Activated naive CD4-positive, alpha-beta T cell treated with anti-CD3 and anti-CD28 coated beads, Interleukin-2, amount 50 U/mL, for 72 hours (primary cell): Measurements from ENCODE around the gene PDGFRB. TPM values are rescaled to one million over a fixed set of nuclear protein-coding genes. Genes with fewer than 3 reads are reported as not detected.
"Not testable (repeated sequence)": the region's sequence is repeated elsewhere in the genome, so short reads cannot be mapped to it uniquely, and the experiment has no call there.

Experiments
- ATAC-seq, 2 donors: fragments of 150-1000 bp; cut with Tn5 transposase; 2 replicates each; pipeline ENCODE4 v1.10.0; 2021; ENCODE audit warnings: mild to moderate bottlenecking in 2 of 2, moderate library complexity in 2 of 2
- DNase-seq, 2 donors: peaks; one replicate each; pipeline ENCODE4 v3.0.0; 2021 to 2022; ENCODE audit warnings: low spot score in 2 of 2
- H3K27ac Mint-ChIP-seq, 2 donors: one replicate each; pipeline ENCODE4 v1.8.0; 2022; ENCODE audit warnings: mild to moderate bottlenecking in 2 of 2, mixed read lengths in 2 of 2
- H3K36me3 Mint-ChIP-seq, 2 donors: one replicate each; pipeline ENCODE4 v1.8.0; 2022; ENCODE audit warnings: mixed read lengths in 2 of 2
- H3K9me3 Mint-ChIP-seq, 2 donors: one replicate each; pipeline ENCODE4 v1.8.0; 2022; ENCODE audit warnings: mixed read lengths in 2 of 2
- total RNA-seq, 2 donors: library from RNA; stranded (reverse); gene quantifications; one replicate each; pipeline ENCODE4 v1.2.3, GENCODE V29; 2022

Gene PDGFRB
- total RNA-seq, 2 donors from 2014 or later = 0.64 to 0.89 TPM

DNA sequence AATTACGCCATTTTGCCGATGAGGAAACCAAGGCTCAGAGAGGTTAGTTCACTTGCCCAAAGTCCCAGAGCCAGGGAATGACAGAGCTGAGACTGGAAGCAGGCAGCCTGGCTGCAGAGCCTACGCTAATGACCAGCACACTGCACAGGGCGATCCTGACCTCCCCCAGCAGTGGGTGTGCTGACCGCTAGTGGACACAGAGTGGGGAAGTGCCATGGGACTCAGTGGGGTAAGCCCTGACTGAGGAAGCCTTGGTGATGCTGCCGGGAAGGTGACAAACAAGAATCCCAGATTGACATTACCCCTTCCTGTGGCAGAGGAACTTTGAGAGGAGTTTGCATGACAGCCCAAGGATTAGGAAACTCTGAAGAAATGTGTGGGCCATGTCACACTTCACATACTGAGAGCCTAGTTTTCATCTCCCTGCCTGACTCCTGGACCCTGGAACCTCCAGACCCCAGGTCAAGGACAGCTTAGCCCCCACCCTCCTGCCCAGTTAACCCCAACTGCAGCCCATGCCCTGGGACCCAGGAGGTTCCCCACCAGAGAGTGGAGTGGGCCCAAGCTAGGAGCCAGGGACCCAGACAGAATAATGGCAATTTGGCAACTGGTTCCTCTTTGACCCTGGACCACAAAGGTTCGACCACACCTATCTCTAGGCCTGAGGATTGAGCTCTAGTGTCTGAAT is 49.6 kb downstream of the PDGFRB start:
- H3K27ac Mint-ChIP-seq = no peak overlapping the region
- no peak for DNase-seq
- no peaks in the 10 kb centered on the region for H3K36me3 Mint-ChIP-seq
- ATAC-seq = no peak
- H3K9me3 Mint-ChIP-seq = no peaks in the 10 kb centered on the region

DNA sequence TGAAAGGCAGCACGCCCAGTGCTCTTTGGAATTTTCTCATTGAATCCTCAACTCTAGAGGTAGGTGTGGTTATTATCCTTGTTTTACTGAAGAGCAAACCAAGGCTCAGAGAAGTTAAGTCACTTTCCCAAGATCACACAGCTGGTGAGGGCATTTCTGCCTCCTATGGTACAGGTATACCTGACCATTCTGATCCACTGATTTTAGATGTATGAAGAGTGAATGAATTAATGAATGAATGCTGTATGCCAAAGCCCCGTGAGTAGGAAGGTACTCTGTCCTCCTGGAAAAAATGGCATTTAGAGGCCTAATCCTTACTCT is 51.1 kb downstream of the PDGFRB start:
- ATAC-seq = no peak
- Mint-ChIP-seq H3K36me3 (no peaks in the 10 kb centered on the region), H3K27ac (no peak overlapping the region), H3K9me3 (no peaks in the 10 kb centered on the region)
- no peak for DNase-seq

DNA sequence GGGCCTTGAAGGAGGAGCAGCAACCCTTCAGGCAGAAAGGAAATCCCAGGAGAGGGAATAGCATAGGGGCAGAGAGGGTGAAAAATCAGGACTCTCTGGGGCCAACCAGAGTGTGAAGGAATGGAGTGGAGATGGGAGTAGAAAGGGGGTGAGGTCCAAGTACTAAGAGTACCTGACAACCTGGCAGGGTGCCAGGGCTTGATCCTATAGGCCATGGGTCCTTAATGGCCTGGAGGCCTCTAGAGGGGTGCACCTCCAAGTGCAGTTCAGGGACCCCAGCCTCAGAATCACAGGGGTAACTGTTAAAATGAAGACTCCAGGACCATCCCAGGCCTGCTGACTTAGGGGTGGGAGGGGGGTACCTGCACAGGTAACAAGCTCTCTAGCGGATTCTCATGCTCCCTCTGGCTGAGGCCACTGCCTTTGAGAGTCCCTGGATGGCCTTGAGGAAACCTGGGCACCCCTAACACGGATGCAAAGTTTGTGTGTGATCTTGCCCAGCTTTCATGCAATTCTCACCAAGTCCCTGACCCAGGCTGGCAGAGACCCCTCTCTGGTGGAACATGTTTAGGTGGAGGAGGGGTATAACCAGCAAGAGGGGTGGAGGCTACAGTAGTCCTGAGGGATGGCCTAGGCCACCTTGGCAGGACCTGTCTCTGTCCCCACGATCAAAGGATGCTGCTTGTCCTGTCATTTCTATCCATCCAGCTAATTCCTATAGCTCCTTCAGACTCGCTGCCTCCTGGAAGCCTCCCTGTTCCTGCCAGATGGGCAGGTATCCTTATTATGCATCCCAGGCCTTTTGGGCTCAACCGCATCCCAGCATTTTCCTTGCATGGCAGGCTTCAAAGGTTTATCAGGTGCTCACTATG is 51.7 kb downstream of the PDGFRB start:
- Mint-ChIP-seq H3K27ac (peak overlapping the region in 1 of 2 donors; percentile 7), H3K9me3 (no peaks in the 10 kb centered on the region), H3K36me3 (no peaks in the 10 kb centered on the region)
- ATAC-seq (no peak), DNase-seq (no peak)

DNA sequence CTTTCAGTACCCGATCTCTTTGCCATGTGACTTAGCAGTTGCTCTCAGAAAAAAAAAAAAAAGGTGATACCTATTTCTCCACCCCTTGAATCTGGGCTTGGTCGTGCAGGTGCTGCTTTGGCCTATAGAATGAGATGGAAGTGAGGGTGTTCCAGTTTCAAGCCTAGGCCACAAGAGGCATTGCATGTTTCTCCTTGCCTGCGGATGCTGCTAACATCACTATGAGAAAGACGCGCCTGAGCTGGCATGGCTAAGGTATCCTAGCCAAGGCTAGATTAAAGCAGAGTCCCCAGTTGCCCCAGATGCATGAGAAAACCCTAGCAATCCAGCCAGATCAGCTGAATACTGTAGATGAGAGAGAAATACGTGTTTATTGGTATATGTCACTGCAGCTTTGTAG is 54.6 kb downstream of the PDGFRB start:
- DNase-seq (no peak), ATAC-seq (no peak)
- no peak overlapping the region for H3K27ac Mint-ChIP-seq
- no peaks in the 10 kb centered on the region for H3K36me3 Mint-ChIP-seq
- no peaks in the 10 kb centered on the region for H3K9me3 Mint-ChIP-seq

DNA sequence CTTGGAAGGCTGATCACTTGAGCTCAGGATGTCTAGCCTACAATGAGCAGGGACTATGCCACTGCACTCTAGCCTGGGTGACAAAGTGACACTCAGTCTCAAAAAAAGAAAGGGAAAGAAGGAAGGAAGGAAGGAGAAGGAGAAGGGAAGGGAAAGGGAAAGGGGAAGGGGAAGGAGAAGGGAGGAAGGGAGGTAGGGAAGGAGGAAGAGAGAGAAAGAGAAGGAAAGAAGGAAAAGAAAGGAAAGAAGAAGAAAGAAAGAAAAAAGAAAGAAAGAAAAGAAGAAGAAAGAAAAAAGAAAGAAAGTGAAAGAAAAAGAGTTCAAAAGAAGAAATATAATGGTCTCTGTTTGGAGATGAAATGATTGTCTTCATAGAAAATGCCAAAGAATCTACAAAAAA is 58.5 kb downstream of the PDGFRB start:
- no peak overlapping the region for H3K27ac Mint-ChIP-seq
- peaks cover 0 to 8% of the 10 kb centered on the region in 2 donors for H3K9me3 Mint-ChIP-seq
- no peak for ATAC-seq
- H3K36me3 Mint-ChIP-seq = no peaks in the 10 kb centered on the region
- DNase-seq = no peak

DNA sequence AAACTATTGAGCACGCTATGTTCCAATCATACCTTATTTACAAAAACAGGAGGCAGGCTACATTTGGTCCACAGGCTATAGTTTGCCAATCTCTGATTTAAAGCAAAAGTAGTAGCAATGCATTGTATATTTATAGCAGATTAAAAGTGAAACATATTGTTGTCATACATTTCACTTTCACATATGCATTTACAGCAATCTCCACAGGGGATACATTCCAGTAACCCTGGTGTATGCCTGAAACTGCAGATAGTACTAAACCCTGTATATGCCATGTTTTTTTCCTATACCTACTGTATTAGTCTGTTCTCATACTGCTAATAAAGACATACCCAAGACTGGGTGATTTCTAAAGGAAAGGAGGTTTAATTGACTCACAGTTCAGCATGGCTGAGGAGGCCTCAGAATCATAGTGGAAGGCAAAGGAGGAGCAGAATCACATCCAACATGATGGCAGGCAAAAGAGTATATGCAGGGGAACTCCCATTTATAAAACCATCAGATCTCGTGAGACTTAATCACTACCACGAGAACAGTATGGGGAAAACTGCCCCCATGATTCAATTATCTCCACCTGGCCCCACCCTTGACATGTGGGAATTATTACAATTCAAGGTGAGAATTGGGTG is 63.4 kb downstream of the PDGFRB start:
- peaks cover 0 to 8% of the 10 kb centered on the region in 2 donors for H3K9me3 Mint-ChIP-seq
- DNase-seq (no peak), ATAC-seq (peak; percentile 33 to 95)
- H3K27ac Mint-ChIP-seq = peak overlapping the region in 1 of 2 donors; percentile 77
- no peaks in the 10 kb centered on the region for H3K36me3 Mint-ChIP-seq

DNA sequence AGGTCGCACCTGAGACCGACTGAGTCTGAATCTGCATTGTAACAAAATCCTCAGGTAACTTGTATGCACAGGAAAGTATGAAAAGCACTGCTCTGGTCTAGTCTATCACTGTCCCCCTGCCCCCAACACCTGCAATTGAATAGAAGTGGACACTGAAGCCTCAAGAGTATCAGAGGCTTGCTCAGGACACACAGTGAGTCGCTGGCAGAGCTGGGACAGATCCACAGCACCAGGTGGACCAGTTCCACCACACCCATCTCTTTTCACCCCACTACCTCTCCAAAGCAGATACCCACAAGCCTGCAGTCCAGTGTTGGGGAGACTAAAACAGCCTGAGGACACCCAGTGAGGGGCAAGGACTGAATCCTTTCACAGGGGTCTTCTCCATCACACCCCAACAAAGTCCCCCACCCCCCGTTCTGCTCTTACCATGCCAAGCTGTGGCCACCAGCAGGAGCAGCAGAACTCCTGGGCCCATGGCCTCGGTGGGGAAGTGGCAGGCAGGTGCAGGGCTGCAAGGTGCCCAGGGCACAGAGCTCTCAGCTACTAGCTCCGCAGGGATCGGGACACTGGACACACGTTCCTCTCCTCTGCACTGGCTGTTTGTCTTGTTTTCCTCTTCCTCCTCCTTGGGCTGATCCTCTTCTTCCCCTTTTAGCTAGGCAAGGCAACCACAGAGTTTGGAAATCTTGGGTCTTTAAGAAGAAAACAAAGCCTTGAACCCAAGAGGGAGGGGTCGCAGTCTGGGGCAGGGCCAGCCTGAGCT is 69.5 kb downstream of the PDGFRB start, which contains the start of gene CSF1R:
TSS of gene CSF1R (minus strand) at position 605 of the 766 bp plus-strand sequence. CDS start at position 478, 127 bp downstream.
- DNase-seq (no peak), ATAC-seq (no peak)

DNA sequence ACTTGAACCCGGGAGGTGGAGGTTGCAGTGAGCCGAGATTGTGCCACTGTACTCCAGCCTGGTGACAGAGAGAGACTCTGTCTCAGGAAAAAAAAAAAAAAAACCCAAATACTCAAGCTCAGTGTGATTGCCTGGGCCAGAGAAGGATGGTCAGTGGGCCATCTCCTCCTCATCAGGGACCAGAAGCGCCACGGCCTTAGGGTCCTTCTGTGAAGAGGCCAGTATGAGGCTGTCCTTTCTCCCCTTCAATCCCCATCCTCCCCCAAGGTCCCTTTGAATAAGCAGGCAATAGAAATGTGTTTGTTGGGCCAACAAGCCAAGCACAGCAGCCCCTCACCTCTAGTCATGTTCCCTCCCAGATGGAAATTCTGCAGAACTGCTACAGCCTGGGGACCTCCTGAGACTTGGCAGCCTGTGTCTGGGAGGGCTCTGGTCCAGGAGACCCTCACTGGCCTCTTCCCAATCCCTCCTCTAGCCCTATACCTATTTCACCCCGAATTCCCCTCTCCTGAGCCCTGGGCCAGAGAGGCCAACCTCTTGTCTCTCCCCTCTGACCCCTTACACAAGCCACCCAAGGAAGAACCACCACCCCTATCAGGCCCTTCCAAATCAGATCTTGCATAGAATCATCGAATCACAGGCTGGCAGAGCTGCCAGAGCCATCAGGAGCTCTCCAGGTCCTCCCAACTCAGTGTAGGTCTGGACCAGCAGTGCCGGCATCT is 70.3 kb downstream of the PDGFRB start:
- Mint-ChIP-seq H3K36me3 (no peaks in the 10 kb centered on the region), H3K27ac (no peak overlapping the region)
- ATAC-seq = no peak

More for the DNA sequence above, 69.5 kb downstream of the PDGFRB start, which contains the start of gene CSF1R:
- Mint-ChIP-seq H3K9me3 (no peaks in the 10 kb centered on the region), H3K27ac (no peak within 1 kb of the TSS), H3K36me3 (no peaks in the 10 kb centered on the region)

DNA sequence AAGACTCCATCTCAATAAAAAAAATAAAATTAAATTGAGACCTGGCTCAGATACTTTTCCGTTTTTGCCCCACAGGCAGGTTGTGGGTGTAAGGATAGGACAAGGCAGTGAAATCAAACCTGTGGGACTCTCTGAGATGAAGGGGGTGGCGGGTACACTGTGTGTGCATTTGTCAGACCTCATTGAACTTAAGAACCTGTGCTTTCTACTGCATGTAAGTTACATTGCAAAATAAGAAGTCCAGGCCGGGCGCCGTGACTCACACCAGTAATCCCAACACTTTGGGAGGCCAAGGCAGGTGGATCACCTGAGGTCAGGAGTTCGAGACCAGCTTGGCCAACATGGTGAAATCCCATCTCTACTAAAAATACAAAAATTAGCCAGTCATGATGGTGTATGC is 70.9 kb downstream of the PDGFRB start:
- not testable (repeated sequence) for H3K36me3 Mint-ChIP-seq, DNase-seq, ATAC-seq, H3K9me3 Mint-ChIP-seq, H3K27ac Mint-ChIP-seq

More for the DNA sequence above, 70.3 kb downstream of the PDGFRB start:
- no peaks in the 10 kb centered on the region for H3K9me3 Mint-ChIP-seq
- no peak for DNase-seq

DNA sequence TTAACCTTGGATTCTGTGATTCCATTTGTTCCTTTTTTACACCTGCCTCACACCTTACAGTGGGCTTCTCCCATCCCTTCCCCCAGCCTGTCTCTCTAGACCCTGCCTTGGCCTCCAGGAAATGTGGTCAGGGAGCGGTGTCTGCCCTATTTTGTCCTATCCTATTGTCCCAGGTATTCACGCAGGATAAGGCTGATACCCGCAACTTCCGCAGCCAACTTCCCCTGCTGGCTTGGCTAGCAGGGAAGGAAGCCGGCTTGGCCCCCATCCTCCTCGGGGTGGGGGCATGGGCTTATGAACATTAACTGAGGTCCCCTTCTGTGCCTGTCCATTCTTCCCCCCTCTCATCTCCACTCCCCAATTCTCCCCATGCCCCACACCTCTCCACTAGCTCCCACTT is 72.8 kb downstream of the PDGFRB start:
- DNase-seq = no peak
- Mint-ChIP-seq H3K9me3 (no peaks in the 10 kb centered on the region), H3K27ac (no peak overlapping the region), H3K36me3 (no peaks in the 10 kb centered on the region)
- no peak for ATAC-seq

DNA sequence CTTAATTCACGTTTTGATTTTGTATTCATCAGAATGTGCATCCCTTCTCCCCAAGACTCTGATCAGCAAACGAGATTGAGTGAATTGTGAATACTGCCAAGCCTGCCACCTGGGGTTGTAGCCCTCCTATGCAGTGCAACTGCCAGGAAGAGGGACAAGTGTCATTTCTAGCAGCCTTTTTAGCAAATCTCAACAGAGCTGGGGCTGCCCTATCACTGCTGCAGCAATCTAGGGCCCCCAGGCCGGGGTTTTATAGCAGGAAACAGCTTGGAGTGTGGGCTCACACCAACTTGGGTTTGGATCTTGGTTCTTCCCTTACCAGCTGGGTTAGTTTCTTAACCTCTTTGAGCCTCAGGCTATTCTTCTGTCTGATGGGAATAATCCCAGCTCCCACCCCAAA is 73.3 kb downstream of the PDGFRB start:
- ATAC-seq (no peak), DNase-seq (no peak)
- Mint-ChIP-seq H3K9me3 (no peaks in the 10 kb centered on the region), H3K27ac (no peak overlapping the region), H3K36me3 (no peaks in the 10 kb centered on the region)

DNA sequence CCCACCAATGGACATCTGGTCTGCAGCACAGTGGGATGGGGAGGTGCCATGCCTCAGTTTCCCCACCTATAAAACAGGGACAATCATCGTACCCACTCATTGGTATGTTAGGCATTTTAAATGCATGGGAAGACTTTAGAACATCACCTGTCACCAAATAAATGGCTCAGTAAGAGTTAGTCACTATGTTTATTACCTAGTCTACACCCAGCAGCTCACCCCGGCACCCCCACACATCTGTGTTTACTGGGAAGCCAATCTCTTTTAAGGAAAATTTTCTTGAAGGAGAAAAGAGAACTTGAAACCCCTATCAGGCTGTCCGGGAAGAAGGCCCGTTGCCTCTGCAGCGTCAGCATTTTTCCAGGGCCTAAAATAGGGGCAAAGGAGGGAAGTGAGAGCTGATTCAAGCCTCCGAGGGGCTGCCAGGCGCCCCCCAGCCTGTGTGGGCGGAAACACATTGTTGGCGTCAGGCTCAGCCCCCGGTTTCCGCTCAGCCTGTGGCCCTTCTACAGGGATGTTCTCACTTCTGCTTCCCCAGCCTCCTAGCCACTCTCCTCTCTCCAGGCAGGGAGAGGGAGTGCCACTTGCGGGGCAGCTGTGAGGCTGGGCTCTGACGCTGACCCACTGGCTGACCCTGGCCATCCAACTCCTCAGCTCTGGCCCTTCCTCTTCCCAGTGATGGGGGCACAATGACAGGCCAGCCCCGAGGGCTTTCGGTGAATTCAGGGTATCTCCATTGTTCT is 73.9 kb downstream of the PDGFRB start:
- DNase-seq = no peak
- no peak overlapping the region for H3K27ac Mint-ChIP-seq
- no peak for ATAC-seq
- no peaks in the 10 kb centered on the region for H3K36me3 Mint-ChIP-seq
- no peaks in the 10 kb centered on the region for H3K9me3 Mint-ChIP-seq

DNA sequence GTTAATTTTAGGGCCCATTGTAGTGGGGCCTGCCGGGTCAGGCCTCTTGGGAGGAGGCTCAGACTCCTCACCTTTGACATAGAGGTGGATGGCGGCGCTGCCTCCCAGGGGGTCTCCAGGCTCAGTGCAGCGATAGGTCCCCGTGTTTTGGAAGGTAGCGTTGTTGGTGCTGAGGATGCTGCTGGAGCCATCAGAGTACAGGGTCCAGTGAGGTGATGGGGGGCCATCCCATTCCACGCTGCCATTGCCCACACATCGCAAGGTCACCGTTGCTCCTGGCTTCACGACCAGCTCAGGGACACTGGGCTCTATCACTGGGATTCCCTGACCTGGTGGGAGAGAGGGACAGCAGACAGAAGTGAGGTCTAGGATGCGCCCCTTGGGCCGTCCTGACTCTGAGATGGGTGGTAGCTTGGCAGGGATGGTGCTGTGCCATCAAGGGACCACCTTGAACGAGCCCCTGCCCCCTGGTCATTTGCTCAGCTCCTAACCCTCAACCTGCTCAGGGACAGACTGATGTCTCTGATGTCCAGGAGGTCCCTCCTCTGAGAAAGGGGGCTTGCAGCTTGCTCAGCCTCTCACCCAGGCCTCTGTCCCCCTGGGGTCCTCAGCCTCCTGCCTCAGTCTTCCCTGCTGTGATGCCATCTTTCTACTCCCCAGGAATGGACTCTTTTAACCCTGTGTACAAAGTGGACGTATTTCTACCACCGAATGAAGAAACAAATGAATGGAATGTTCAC is 74.8 kb downstream of the PDGFRB start:
- no peak for DNase-seq
- Mint-ChIP-seq H3K27ac (no peak overlapping the region), H3K9me3 (no peaks in the 10 kb centered on the region), H3K36me3 (no peaks in the 10 kb centered on the region)
- no peak for ATAC-seq

DNA sequence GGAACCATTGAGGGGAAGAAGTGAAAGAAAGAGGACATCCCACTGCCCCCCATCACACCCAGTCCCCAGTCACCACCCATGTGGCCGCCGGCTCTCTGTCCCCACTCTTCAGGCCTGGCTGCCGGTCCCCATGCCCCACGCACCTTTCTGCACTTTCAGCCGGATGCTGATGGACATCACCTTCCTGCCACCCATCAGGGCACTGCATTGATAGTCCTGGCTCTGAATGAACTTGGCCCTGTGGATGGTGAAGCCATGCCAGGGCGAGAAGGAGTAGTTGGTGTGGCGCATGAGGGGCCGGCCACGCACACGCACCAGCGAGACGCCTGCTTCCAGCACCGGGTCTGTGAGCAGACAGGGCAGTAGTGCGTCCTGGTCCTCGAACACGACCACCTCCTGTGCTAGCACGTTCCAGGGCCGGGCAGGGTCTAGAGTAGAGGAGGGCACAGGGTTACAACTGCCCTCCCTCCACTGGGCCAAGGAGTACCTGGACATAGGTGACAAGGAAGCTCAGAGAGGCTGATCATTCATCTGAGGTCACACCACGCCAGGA is 75.7 kb downstream of the PDGFRB start:
- H3K27ac Mint-ChIP-seq = no peak overlapping the region

More for the DNA sequence above, 75.7 kb downstream of the PDGFRB start:
- DNase-seq = no peak
- Mint-ChIP-seq H3K36me3 (no peaks in the 10 kb centered on the region), H3K9me3 (no peaks in the 10 kb centered on the region)
- ATAC-seq = no peak
